Measurements from ENCODE around the gene CASP8.
A peak's percentile ranks its signal among the peaks of the same experiment; 100 is the strongest.
"Not testable (repeated sequence)": the region's sequence is repeated elsewhere in the genome, so short reads cannot be mapped to it uniquely, and the experiment has no call there.

The CASP8 gene

GRCh38 chr2:201260302-201260800 is at the start of gene CASP8:
Gene CASP8 (plus strand): TSS chr2:201260536. CDS start chr2:201266487, 5,951 bp downstream.
- DNase-seq = peak; percentile 45

- no peak for DNase-seq
Observed at GRCh38 chr2:201215963-201216362, 44.4 kb upstream of the CASP8 start.

GRCh38 chr2:201216918-201217317 is 43.4 kb upstream of the CASP8 start:
- no peak for DNase-seq

- DNase-seq = no peak
Observed at GRCh38 chr2:201218780-201219179, 41.6 kb upstream of the CASP8 start.

GRCh38 chr2:201219328-201220096 is 40.8 kb upstream of the CASP8 start:
- no peak for DNase-seq

- DNase-seq = no peak
Observed at GRCh38 chr2:201220102-201220570, 40.2 kb upstream of the CASP8 start.

GRCh38 chr2:201223089-201224073 is 37.0 kb upstream of the CASP8 start:
- no peak for DNase-seq

- DNase-seq = no peak
Observed at GRCh38 chr2:201228271-201228911, 31.9 kb upstream of the CASP8 start.

- no peak for DNase-seq
Observed at GRCh38 chr2:201228912-201229290, 31.4 kb upstream of the CASP8 start.

GRCh38 chr2:201231781-201232466 is 28.4 kb upstream of the CASP8 start:
- DNase-seq = peak; percentile 84

GRCh38 chr2:201232467-201232815 is 27.9 kb upstream of the CASP8 start:
- DNase-seq = no peak

- DNase-seq = peak; percentile 84
Observed at GRCh38 chr2:201233192-201233811, 27.0 kb upstream of the CASP8 start.

- DNase-seq = peak; percentile 17
Observed at GRCh38 chr2:201233812-201234662, 26.3 kb upstream of the CASP8 start.

- DNase-seq = no peak
Observed at GRCh38 chr2:201234663-201235135, 25.6 kb upstream of the CASP8 start.

- DNase-seq = peak; percentile 20
Observed at GRCh38 chr2:201235860-201236811, 24.2 kb upstream of the CASP8 start.

- DNase-seq = no peak
Observed at GRCh38 chr2:201237486-201238123, 22.7 kb upstream of the CASP8 start.

GRCh38 chr2:201239167-201239935 is 21.0 kb upstream of the CASP8 start:
- not testable (repeated sequence) for DNase-seq

Measured in stimulated activated CD4-positive, alpha-beta T cell treated with anti-CD3 and anti-CD28 coated beads, Interleukin-4, amount 100 ng/mL, for 1 hour (primary cell).